HG03378 (cell line): Measurements from ENCODE around the gene AGMO.

ENCODE experiments used
- ATAC-seq: cut with Tn5 transposase; IDR thresholded peaks from one replicate; pipeline ENCODE4 v1.9.1; 2021; ENCODE audit warnings: mild to moderate bottlenecking, moderate library complexity; ENCODE audit not compliant: unreplicated experiment

Gene AGMO

GRCh38 chr7:15159261-15159660 is 402.6 kb downstream of the AGMO start:
- no peak for ATAC-seq

- no peak for ATAC-seq
These were observed 403.5 kb downstream of the AGMO start for GRCh38 chr7:15158141-15158810.
